Mesothelial cell of epicardium (in vitro differentiated cells): ENCODE results near the gene IPO9. TPM values are rescaled to one million over a fixed set of nuclear protein-coding genes. Genes with fewer than 3 reads are reported as not detected.

Source experiments
- DNase-seq, 2 experiments: peaks; one replicate each; pipeline ENCODE4 v3.0.0; 2021; ENCODE audit warnings: low spot score in 2 of 2; ENCODE audit not compliant: unreplicated experiment in 2 of 2
- H3K27ac Mint-ChIP-seq: 2 replicates; pipeline ENCODE4 v1.8.0; 2021; ENCODE audit warnings: mixed read lengths
- H3K27me3 Mint-ChIP-seq: 2 replicates; pipeline ENCODE4 v1.8.0; 2021; ENCODE audit warnings: low read depth, mixed read lengths
- H3K36me3 Mint-ChIP-seq: 2 replicates; pipeline ENCODE4 v1.8.0; 2021; ENCODE audit warnings: mixed read lengths
- H3K4me1 Mint-ChIP-seq: 2 replicates; pipeline ENCODE4 v1.8.0; 2021; ENCODE audit warnings: mixed read lengths
- H3K4me3 Mint-ChIP-seq: 2 replicates; pipeline ENCODE4 v1.8.0; 2021; ENCODE audit warnings: mild to moderate bottlenecking, moderate library complexity, mixed read lengths
- H3K9me3 Mint-ChIP-seq: 2 replicates; pipeline ENCODE4 v1.8.0; 2021; ENCODE audit warnings: mixed read lengths
- total RNA-seq: library from RNA; stranded (reverse); gene quantifications from 3 replicates; pipeline ENCODE4 v1.2.1, GENCODE V29; 2021
- TF ChIP-seq, protein P1 (sequence below): fragments of 200-600 bp; sonication (generic); IDR thresholded peaks from one replicate; pipeline ENCODE4 v1.5.0; 2021; ENCODE audit warnings: antibody characterized with exemption; ENCODE audit not compliant: unreplicated experiment

IPO9 gene
- total RNA-seq, 1 donor from 2014 or later: 87.8 TPM

DNA sequence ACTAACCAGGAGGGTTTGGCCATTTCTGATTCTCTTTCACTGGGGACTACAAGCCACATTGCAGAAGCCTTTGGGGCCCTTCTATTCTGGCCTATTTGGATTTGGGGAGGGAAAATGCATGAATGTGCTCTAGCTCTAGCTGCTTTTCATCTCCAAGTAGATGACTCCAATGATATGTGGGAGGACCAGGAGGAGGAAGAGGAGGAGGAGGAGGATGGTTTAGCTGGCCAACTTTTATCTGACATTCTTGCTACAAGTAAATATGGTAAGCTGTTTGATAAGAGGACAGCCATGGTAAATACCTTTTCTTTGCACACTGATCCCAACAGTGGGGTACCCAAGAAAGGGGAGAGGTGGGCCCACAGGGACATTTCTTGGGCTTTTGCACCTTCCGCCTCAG, 45.7 kb downstream of the IPO9 start:
- TF ChIP-seq, protein P1, sequence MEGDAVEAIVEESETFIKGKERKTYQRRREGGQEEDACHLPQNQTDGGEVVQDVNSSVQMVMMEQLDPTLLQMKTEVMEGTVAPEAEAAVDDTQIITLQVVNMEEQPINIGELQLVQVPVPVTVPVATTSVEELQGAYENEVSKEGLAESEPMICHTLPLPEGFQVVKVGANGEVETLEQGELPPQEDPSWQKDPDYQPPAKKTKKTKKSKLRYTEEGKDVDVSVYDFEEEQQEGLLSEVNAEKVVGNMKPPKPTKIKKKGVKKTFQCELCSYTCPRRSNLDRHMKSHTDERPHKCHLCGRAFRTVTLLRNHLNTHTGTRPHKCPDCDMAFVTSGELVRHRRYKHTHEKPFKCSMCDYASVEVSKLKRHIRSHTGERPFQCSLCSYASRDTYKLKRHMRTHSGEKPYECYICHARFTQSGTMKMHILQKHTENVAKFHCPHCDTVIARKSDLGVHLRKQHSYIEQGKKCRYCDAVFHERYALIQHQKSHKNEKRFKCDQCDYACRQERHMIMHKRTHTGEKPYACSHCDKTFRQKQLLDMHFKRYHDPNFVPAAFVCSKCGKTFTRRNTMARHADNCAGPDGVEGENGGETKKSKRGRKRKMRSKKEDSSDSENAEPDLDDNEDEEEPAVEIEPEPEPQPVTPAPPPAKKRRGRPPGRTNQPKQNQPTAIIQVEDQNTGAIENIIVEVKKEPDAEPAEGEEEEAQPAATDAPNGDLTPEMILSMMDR: no peak
- Mint-ChIP-seq H3K27ac (no peak overlapping the region), H3K27me3 (no peaks in the 10 kb centered on the region)

DNA sequence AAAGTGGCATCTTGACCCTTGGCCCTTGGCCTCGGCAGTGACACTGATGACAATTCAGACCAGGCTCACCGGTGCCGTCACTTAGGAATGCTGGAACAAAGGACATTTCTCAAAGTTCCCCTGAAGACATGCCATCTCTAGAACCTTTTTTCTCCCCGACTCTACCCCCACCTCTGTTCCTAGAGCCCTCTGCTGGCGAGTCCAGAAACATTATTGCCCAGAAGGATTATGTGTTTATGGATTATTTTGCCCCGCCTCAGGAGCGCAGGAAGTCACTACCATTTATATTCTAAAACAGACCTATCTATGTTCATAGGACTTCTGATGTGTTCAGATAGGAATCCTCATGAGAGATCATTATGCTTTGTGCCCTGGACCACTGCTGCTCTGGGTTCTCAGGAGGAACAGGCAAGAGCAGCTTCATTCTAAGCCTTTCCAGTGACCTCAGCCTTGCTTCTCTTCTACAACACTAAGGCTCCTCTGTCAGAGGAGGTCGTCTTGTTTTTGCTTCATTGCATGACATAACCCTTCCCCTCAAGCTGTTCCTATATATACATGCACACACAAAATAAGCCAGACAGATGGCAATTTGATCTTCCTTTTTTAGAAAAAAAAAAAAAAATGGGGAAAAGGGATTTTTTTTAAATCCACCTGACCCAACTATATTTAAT, 47.3 kb downstream of the IPO9 start:
- Mint-ChIP-seq H3K4me3 (no peak overlapping the region), H3K9me3 (no peaks in the 10 kb centered on the region), H3K27ac (no peak overlapping the region), H3K36me3 (peaks cover 34% of the 10 kb centered on the region), H3K27me3 (no peaks in the 10 kb centered on the region), H3K4me1 (peaks cover 15% of the 10 kb centered on the region)
- DNase-seq: no peak
- TF ChIP-seq, protein P1: peak; percentile 20

More for the DNA sequence above, 45.7 kb downstream of the IPO9 start:
- Mint-ChIP-seq H3K4me1 (peaks cover 15% of the 10 kb centered on the region), H3K9me3 (no peaks in the 10 kb centered on the region), H3K4me3 (no peak overlapping the region), H3K36me3 (peaks cover 47% of the 10 kb centered on the region)
- no peak for DNase-seq

DNA sequence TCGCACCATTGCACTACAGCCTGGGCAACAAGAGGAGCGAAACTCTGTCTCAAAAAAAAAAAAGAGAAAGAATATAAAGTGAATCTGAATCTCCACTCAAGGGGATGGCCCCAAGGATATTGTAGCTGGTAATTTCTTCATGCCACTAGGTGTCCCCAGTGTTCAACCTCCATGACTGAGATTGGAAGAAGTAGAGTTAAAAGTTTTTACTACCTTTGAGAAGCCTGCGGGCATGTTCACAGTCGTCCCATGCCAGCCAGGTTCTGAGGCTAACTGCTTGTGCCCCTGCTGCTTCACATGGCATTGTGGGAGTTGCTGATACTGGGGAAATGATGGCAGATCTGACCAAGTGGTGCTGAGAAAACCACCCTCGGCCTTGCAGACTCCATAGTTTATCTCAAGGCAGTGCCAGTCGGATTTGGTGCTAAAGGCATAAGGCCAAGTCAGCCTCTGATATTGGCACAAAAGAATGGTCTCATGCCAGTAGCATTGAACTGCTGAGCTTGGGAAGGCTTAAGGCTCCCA, 49.0 kb downstream of the IPO9 start:
- no peak for DNase-seq
- Mint-ChIP-seq H3K27ac (peak overlapping the region; percentile 79), H3K9me3 (no peaks in the 10 kb centered on the region), H3K4me3 (no peak overlapping the region), H3K36me3 (peaks cover 21% of the 10 kb centered on the region), H3K27me3 (no peaks in the 10 kb centered on the region), H3K4me1 (peaks cover 20% of the 10 kb centered on the region)
- TF ChIP-seq, protein P1: peak; percentile 53

DNA sequence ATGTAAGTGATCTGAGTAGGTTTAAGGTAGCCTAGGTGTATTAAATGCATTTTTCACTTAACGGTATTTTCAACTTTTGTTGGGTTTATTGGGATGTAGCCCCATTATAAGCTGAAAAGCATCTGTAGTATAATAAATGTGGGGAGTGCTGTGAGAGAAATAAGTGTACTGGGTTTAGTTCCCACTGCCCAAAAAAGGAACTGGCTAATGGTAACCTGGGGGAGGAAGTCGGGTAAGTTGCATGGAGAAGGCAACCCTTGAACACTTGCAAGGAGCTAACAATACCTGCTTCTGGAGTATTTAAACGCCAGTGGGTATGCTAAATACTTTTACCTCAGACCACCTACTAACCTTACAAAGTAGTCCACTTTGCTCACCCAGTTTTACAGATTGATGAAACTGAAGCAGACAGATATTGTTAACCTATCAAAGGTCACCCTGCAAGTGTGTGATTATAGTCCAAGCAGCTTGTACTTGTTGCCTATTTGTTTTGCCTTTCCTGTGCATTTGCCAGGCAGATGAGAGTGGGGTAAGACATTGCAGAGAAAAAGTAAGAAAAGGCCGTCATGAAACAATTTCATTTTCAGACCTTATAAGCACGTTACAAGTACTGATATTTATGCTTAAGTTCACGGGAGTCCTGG, 52.1 kb downstream of the IPO9 start:
- TF ChIP-seq, protein P1: no peak
- Mint-ChIP-seq H3K27ac (no peak overlapping the region), H3K4me3 (no peak overlapping the region), H3K9me3 (no peaks in the 10 kb centered on the region), H3K27me3 (no peaks in the 10 kb centered on the region), H3K36me3 (peaks cover 6% of the 10 kb centered on the region), H3K4me1 (peaks cover 22% of the 10 kb centered on the region)
- peak in 1 of 2 experiments; percentile 13 for DNase-seq

DNA sequence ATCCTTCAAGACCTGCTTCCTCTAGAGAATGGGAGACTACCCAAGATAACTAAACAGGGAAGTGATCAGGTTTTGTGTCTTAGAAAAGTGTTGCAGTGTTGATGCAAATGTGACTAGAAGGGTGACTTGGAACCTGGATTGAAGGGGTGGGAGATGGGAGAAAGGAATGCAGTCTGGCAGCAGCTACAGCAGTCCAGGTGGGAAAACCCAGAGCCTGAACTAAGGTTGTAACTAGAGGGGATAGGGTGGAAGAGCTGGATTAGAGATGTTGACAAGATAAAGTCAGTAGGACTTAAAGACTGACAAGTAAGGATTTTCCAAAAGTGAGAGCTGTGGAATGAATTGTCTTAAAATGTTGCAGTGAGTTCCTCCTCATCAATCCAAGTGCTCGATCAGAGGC, 52.7 kb downstream of the IPO9 start:
- Mint-ChIP-seq H3K36me3 (peaks cover 4% of the 10 kb centered on the region), H3K9me3 (no peaks in the 10 kb centered on the region), H3K4me1 (peaks cover 22% of the 10 kb centered on the region), H3K27me3 (peaks cover 1% of the 10 kb centered on the region), H3K27ac (no peak overlapping the region), H3K4me3 (no peak overlapping the region)
- no peak for DNase-seq
- TF ChIP-seq, protein P1: no peak
